ENCODE measurements around the gene ATAT1. TPM values are rescaled to one million over a fixed set of nuclear protein-coding genes. Genes with fewer than 3 reads are reported as not detected.

The ATAT1 gene
- total RNA-seq, 2 experiments from 2014 or later: 4.1 to 5.2 TPM

DNA sequence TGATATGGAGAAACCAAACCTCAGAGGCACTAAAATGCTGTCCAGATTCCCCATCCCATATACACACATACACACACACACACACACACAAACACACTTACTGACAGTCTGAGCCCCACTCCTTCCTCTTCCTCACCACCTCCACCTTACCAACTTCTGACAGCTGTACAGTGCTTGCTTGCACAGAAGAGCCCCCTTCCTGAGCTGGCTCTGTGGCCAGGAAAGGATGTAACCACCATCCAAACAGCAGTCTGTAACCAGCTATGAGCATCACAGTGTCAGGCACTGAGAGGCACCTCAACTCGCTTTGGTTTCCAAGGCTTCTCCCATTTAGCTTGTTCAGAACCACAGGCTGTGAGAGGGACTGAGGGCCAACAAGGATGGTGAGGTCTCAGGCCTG lies 14.4 kb downstream of the ATAT1 start:
- no peak overlapping the region for H3K27ac ChIP-seq (ENCODE audit: low read depth in 1 of 2, low read length in 2 of 2)
- H3K4me3 ChIP-seq (ENCODE audit: low read length): no peak overlapping the region
- TF ChIP-seq, protein P1, sequence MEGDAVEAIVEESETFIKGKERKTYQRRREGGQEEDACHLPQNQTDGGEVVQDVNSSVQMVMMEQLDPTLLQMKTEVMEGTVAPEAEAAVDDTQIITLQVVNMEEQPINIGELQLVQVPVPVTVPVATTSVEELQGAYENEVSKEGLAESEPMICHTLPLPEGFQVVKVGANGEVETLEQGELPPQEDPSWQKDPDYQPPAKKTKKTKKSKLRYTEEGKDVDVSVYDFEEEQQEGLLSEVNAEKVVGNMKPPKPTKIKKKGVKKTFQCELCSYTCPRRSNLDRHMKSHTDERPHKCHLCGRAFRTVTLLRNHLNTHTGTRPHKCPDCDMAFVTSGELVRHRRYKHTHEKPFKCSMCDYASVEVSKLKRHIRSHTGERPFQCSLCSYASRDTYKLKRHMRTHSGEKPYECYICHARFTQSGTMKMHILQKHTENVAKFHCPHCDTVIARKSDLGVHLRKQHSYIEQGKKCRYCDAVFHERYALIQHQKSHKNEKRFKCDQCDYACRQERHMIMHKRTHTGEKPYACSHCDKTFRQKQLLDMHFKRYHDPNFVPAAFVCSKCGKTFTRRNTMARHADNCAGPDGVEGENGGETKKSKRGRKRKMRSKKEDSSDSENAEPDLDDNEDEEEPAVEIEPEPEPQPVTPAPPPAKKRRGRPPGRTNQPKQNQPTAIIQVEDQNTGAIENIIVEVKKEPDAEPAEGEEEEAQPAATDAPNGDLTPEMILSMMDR (IDR thresholded peaks at IDR 0.05): no peak
- CTCF ChIA-PET: interaction anchor here (0.9 to 2.1 kb wide), 3 partner anchors 15 to 90 kb away, joined by 3 to 6 read pairs (median 4); partner anchors contain the start of gene ATAT1
- no peaks in the 10 kb centered on the region for H3K27me3 Mint-ChIP-seq
- H3K36me3 ChIP-seq (ENCODE audit: insufficient read depth, low read length): peaks cover 17% of the 10 kb centered on the region
- ATAC-seq (ENCODE audit: poor library complexity) (no peak), DNase-seq (peak in 1 of 14 experiments; percentile 8)
- H3K4me1 Mint-ChIP-seq (ENCODE audit: low read depth): peaks cover 18% of the 10 kb centered on the region
- no peaks in the 10 kb centered on the region for H3K9me3 ChIP-seq (ENCODE audit: control insufficient read depth in 1 of 2, insufficient read depth in 1 of 2, low read length in 2 of 2)
- no peak overlapping the region for H3K4me3 Mint-ChIP-seq
- H3K9me3 Mint-ChIP-seq: no peaks in the 10 kb centered on the region
- no peaks in the 10 kb centered on the region for H3K27me3 ChIP-seq (ENCODE audit: control insufficient read depth in 1 of 2, insufficient read depth in 2 of 2, low read length in 2 of 2)
- intact Hi-C loops (cut with DNase I, micrococcal nuclease): no loop called here
- no peak overlapping the region for H3K27ac Mint-ChIP-seq
- POLR2A ChIA-PET: interaction anchor here (1.7 kb wide), 1 partner anchor 28 kb away, joined by 9 read pairs; no protein-coding TSS in a partner anchor
- peaks cover 35% of the 10 kb centered on the region for H3K36me3 Mint-ChIP-seq (ENCODE audit: low read depth)
- H3K4me1 ChIP-seq (ENCODE audit: insufficient read depth, low read length): peaks cover 7% of the 10 kb centered on the region

DNA sequence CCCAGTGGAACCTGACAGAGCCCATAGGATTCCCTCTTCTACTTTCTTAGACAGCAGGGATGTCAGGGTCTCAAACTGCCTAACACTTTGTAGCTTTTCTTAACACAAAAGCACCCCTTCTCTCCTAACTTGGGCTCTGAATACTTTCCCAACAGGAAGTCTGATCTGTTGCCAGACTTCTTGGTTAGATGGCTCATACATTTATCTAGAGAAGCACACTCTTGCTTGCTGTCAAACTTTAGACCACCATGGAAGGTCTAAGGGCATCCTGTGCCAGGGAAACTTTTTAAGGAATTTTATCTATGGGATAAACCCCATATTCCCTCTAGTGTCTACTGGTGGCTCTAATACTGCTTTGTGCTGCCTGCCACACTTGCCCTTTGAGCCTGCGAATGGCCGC lies 17.0 kb downstream of the ATAT1 start:
- no peaks in the 10 kb centered on the region for H3K27me3 ChIP-seq (ENCODE audit: control insufficient read depth in 1 of 2, insufficient read depth in 2 of 2, low read length in 2 of 2)
- no peaks in the 10 kb centered on the region for H3K9me3 ChIP-seq (ENCODE audit: control insufficient read depth in 1 of 2, insufficient read depth in 1 of 2, low read length in 2 of 2)
- no peak for ATAC-seq (ENCODE audit: poor library complexity)
- Mint-ChIP-seq H3K27me3 (no peaks in the 10 kb centered on the region), H3K4me1 (ENCODE audit: low read depth) (peaks cover 35% of the 10 kb centered on the region), H3K27ac (no peak overlapping the region), H3K9me3 (no peaks in the 10 kb centered on the region), H3K36me3 (ENCODE audit: low read depth) (peaks cover 46% of the 10 kb centered on the region), H3K4me3 (no peak overlapping the region)
- POLR2A ChIA-PET: no interaction called here
- H3K4me3 ChIP-seq (ENCODE audit: low read length): no peak overlapping the region
- H3K27ac ChIP-seq (ENCODE audit: low read depth in 1 of 2, low read length in 2 of 2): no peak overlapping the region
- peaks cover 26% of the 10 kb centered on the region for H3K4me1 ChIP-seq (ENCODE audit: insufficient read depth, low read length)
- CTCF ChIA-PET: no interaction called here
- DNase-seq: no peak
- TF ChIP-seq, protein P1 (IDR thresholded peaks at IDR 0.05): no peak
- H3K36me3 ChIP-seq (ENCODE audit: insufficient read depth, low read length): peaks cover 17% of the 10 kb centered on the region
- intact Hi-C loops (cut with DNase I, micrococcal nuclease): no loop called here

DNA sequence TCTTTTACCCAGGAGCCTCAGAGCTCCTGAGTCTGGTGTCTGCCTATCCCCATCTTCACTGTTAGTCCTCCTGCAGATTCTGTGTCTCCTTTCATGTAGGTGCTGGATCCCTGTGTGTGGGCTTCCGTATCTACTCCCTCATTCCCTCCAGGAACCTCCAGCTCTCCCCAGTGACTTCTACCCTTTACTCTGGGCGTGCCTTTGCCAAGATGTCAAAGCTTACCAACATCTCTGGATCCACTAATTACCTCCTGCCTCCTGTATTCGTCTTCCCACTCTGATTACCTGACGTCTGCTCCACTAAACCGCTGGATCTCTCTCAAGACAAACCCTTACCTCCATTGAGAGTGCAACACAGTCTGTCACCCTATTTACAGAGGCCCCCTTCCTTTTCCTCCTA lies 18.1 kb downstream of the ATAT1 start:
- TF ChIP-seq, protein P1 (IDR thresholded peaks at IDR 0.05): no peak
- H3K27me3 Mint-ChIP-seq: no peaks in the 10 kb centered on the region
- no peak overlapping the region for H3K27ac Mint-ChIP-seq
- ChIA-PET POLR2A (no interaction called here), CTCF (interaction anchor here (1.0 kb wide), 1 partner anchor 78 kb away, joined by 3 read pairs; no protein-coding TSS in a partner anchor)
- peaks cover 48% of the 10 kb centered on the region for H3K36me3 Mint-ChIP-seq (ENCODE audit: low read depth)
- no peaks in the 10 kb centered on the region for H3K9me3 Mint-ChIP-seq
- H3K4me3 Mint-ChIP-seq: no peak overlapping the region
- Histone ChIP-seq H3K9me3 (ENCODE audit: control insufficient read depth in 1 of 2, insufficient read depth in 1 of 2, low read length in 2 of 2) (no peaks in the 10 kb centered on the region), H3K36me3 (ENCODE audit: insufficient read depth, low read length) (peaks cover 17% of the 10 kb centered on the region), H3K27me3 (ENCODE audit: control insufficient read depth in 1 of 2, insufficient read depth in 2 of 2, low read length in 2 of 2) (no peaks in the 10 kb centered on the region), H3K4me3 (ENCODE audit: low read length) (no peak overlapping the region), H3K4me1 (ENCODE audit: insufficient read depth, low read length) (peaks cover 29% of the 10 kb centered on the region), H3K27ac (ENCODE audit: low read depth in 1 of 2, low read length in 2 of 2) (no peak overlapping the region)
- intact Hi-C loops (cut with DNase I, micrococcal nuclease): no loop called here
- H3K4me1 Mint-ChIP-seq (ENCODE audit: low read depth): peaks cover 35% of the 10 kb centered on the region
- DNase-seq (no peak), ATAC-seq (ENCODE audit: poor library complexity) (no peak)

Data from CD4-positive, alpha-beta T cell (primary cell).